Activated naive CD4-positive, alpha-beta T cell treated with anti-CD3 and anti-CD28 coated beads, Interleukin-2, amount 50 U/mL, for 72 hours (primary cell): ENCODE measurements around the gene CELF2. TPM values are rescaled to one million over a fixed set of nuclear protein-coding genes. Genes with fewer than 3 reads are reported as not detected.
A peak's percentile ranks its signal among the peaks of the same experiment; 100 is the strongest.

ENCODE experiments used
- ATAC-seq, 2 donors: fragments of 150-1000 bp; cut with Tn5 transposase; 2 replicates each; pipeline ENCODE4 v1.10.0; 2021; ENCODE audit warnings: mild to moderate bottlenecking in 2 of 2, moderate library complexity in 2 of 2
- DNase-seq, 2 donors: peaks; one replicate each; pipeline ENCODE4 v3.0.0; 2021 to 2022; ENCODE audit warnings: low spot score in 2 of 2
- H3K27ac Mint-ChIP-seq, 2 donors: one replicate each; pipeline ENCODE4 v1.8.0; 2022; ENCODE audit warnings: mild to moderate bottlenecking in 2 of 2, mixed read lengths in 2 of 2
- H3K36me3 Mint-ChIP-seq, 2 donors: one replicate each; pipeline ENCODE4 v1.8.0; 2022; ENCODE audit warnings: mixed read lengths in 2 of 2
- H3K9me3 Mint-ChIP-seq, 2 donors: one replicate each; pipeline ENCODE4 v1.8.0; 2022; ENCODE audit warnings: mixed read lengths in 2 of 2
- total RNA-seq, 2 donors: library from RNA; stranded (reverse); gene quantifications; one replicate each; pipeline ENCODE4 v1.2.3, GENCODE V29; 2022

Gene CELF2
- total RNA-seq, 2 donors from 2014 or later: 95.0 to 120 TPM

DNA sequence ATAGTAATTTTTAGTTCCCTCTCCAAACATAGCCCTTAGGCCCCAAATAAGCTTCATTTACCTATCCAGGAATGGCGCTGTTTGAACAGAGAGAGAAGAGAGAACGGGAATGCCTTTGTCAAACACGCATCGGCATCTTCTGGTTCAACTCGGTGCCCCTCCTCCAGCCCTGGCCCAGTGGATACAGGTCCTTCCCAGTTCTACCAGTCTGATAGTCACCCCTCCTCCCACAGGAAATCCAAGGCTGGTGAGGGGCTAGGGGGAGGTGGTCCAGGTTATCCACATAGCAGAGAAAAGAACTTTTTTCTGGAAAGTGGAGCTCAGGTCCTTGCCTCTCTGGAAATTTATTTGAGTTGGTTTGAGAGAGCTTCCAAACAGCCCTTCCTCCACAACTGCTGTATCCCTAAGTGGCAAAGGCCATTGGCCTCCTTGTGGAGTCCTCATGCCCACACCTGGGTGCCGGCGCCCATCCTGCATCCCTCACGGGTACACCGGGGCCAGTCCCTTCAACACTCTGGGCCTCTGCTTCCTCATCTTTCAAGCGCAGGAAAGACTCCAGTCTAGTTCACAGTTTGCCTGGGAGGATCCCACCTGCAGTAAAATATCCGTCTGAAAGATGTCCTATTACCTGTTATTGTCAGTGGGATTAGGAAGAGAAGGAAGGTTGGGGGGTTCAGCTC is 287.4 kb downstream of the CELF2 start:
- Mint-ChIP-seq H3K27ac (no peak overlapping the region), H3K36me3 (peaks cover 86 to 93% of the 10 kb centered on the region in 2 donors), H3K9me3 (peaks cover 3 to 47% of the 10 kb centered on the region in 2 donors)
- ATAC-seq: no peak
- no peak for DNase-seq

DNA sequence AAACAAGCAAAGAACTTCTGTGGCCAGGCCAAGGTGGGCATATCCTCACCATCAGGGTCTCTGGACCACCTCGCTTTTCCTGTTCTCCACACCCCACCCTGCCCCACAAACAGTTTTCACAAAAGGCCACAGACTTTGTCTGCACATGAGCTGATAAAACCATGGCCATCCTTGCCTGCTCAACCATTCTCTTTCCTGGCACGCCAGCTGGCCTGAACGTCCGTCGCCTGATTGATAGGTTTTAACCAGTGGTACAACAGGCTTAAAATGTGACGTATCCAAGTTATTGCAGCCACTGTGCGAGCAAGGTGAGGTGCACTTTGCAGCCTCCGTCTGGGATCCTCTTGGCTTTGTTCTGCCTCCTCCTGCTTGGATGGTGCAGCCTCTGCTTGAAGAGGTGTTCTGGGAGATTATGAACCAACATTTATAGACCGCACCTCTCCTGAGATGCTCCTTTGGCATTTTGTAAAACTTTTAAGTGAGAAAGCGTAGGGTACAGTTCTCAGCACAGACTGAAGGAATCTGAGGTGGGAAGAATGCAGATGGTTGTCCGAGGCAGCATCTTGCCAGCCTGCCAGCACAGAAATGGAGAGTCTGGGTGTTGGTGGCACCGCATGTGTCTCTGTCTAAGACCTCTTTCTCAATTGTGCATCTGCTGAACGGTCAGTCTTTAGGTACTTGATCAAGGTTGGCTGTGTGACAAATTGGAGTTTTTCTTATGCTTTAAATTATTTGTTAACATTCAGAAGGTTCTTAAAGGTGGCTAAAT is 288.3 kb downstream of the CELF2 start:
- Mint-ChIP-seq H3K9me3 (peaks cover 3 to 47% of the 10 kb centered on the region in 2 donors), H3K36me3 (peaks cover 78 to 95% of the 10 kb centered on the region in 2 donors), H3K27ac (peak overlapping the region in 1 of 2 donors; percentile 58)
- ATAC-seq (no peak), DNase-seq (no peak)

DNA sequence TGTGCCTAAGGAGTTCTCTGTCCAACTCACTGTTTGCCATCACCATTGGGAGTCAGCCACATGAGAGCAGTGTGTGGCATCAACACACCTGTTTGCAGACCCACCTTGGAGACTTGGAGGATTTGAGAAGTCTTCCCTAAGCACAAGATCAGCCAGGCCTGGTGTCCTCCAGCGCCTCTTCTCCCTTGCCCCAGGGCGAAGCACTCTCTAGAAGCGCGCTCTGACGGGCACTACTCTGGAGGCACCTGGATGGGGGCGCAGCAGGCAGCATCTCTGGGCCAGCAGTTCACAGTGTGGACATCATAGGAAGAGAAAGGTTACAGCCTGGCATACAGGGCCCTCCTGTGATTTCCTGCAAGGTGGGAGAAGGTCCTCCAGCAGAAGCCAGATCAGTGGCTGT is 289.3 kb downstream of the CELF2 start:
- Mint-ChIP-seq H3K27ac (no peak overlapping the region), H3K9me3 (peaks cover 3 to 53% of the 10 kb centered on the region in 2 donors), H3K36me3 (peaks cover 73 to 99% of the 10 kb centered on the region in 2 donors)
- ATAC-seq (peak in 1 of 2 donors; percentile 26), DNase-seq (no peak)

DNA sequence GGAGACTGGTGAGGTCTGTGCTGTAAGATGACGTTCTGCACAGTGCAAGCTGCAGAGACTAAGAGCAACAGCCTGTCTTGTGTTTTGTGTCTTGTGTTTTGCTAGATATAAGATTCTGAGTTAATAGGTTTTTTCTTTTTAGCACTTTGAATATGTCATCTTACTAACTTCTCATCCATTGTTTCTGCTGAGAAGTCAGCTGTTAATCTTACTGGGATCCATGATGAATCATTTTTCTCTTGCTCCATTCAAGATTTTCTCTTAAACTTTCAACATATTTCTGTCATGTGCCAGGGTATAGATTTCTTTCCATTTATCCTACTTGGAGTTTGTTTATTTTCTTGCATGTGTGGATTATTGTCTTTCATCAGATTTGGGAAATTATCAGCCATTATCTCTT is 290.3 kb downstream of the CELF2 start:
- DNase-seq (no peak), ATAC-seq (no peak)
- Mint-ChIP-seq H3K27ac (peak overlapping the region; percentile 31 to 52), H3K36me3 (peaks cover 64 to 99% of the 10 kb centered on the region in 2 donors), H3K9me3 (peaks cover 3 to 44% of the 10 kb centered on the region in 2 donors)

DNA sequence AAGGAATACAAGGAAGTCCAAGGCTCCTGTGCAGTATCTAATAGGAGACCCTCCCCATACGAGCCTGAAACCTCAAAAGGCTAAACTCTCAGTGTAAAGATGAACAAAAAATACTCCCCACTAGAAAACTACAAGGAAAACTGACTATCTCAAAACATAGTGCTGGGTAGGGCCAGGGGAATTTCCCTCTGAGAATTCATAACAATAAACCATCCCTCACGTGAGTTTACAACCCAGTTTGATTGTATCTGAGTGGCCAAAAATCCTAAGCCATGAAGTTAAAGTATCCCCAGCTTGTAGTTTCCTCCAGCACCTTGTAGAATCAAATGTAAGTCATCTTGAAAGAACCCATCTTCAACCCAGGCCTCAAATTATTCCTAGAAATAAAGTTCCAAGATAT is 293.4 kb downstream of the CELF2 start:
- H3K36me3 Mint-ChIP-seq: peaks cover 47 to 89% of the 10 kb centered on the region in 2 donors
- H3K9me3 Mint-ChIP-seq: peaks cover 0 to 31% of the 10 kb centered on the region in 2 donors
- no peak for ATAC-seq
- H3K27ac Mint-ChIP-seq: peak overlapping the region in 1 of 2 donors; percentile 53
- no peak for DNase-seq

DNA sequence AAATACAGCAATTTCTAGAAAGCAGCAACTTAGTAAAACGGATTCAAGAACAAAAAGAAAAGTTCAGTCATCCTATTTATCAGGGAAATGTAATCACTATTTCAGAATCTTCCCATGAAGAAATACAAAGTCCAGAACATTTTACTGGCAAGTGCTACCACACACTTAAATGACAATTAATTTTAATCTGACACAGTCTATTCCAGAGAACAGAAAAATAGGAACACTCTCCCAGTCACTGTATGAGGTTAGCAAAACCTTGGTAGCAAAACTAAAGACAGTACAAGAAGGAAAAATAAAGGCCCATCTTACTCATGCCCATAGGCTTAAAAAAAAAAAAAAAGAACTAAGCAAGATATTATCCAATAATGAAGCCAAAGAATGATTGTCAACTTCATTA is 295.8 kb downstream of the CELF2 start:
- Mint-ChIP-seq H3K27ac (peak overlapping the region in 1 of 2 donors; percentile 73), H3K9me3 (peaks cover 0 to 16% of the 10 kb centered on the region in 2 donors), H3K36me3 (peaks cover 29 to 77% of the 10 kb centered on the region in 2 donors)
- no peak for ATAC-seq
- no peak for DNase-seq

DNA sequence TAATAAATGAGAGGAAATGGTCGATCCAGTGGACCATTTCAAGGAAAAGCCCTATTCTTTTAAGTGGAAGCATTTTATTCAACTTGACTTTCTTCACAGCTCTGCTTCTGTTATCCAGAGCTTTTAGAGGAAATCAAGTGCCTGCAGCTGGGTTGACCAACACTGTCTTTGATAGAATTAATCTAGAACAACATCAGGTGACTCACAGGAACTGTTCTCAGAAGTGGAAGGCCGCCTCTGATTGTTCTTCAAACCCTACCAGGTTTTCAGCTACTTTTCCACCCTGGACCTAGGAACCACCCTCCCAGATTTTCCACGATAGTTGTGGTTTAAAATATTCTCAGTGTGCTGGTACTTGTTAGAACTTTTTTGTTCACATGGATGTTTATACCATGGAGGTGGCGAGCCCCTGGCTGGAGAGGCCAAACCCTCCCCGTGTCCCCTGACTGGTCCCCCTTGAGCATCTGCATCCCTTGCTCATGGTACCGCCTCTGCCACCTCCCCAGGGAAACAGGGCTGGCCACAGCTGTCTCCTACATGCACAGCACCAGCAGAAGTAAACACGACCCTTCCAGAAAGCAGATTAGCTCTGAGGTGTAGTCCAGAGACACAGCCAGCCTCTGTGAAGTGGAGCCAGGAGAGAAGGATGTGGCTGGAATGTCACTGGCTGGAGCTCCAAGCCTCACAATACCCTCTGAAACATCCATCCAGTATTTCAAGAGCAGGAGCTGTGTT is 300.4 kb downstream of the CELF2 start:
- Mint-ChIP-seq H3K27ac (peak overlapping the region; percentile 90 to 96), H3K36me3 (peaks cover 35 to 70% of the 10 kb centered on the region in 2 donors), H3K9me3 (peaks cover 0 to 5% of the 10 kb centered on the region in 2 donors)
- DNase-seq (no peak), ATAC-seq (peak in 1 of 2 donors; percentile 35)

DNA sequence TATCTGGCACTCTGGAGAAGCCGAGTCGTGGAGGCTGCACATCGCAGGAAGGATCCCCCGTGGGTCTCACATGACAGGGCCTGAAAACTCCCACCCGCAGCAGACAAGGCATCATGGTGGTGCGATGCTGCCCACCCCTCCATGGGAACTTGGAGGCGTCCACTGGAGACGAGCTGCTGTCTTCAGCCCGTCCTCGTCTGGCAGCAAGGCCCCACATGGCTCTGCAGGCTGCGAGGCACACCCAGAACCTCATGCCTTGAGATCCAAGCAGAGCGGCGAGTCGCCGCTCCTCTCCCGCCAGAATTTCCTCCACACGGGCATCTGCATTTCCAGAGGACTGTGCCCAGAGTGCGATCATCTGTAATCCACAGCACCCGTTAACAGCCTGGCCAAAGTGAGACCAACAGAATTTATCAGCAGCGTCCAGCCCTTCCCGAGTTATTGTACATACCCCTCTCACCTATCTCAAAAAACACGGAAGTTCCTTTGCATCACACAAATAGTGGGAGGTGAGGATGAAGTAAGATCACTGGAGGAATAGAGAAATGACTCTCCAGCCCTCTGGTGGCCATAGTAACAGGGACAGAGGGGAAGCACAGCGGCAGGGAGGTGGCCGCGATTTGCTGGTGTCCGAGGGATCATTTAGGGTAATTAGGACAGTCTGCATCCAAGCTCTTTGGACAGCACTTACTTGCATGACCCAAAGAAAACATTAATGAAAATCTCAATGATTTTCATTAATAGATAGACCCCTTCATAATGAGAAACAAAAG is 301.3 kb downstream of the CELF2 start:
- peaks cover 35 to 73% of the 10 kb centered on the region in 2 donors for H3K36me3 Mint-ChIP-seq
- peaks cover 0 to 5% of the 10 kb centered on the region in 2 donors for H3K9me3 Mint-ChIP-seq
- DNase-seq (no peak), ATAC-seq (no peak)
- peak overlapping the region; percentile 90 to 96 for H3K27ac Mint-ChIP-seq

DNA sequence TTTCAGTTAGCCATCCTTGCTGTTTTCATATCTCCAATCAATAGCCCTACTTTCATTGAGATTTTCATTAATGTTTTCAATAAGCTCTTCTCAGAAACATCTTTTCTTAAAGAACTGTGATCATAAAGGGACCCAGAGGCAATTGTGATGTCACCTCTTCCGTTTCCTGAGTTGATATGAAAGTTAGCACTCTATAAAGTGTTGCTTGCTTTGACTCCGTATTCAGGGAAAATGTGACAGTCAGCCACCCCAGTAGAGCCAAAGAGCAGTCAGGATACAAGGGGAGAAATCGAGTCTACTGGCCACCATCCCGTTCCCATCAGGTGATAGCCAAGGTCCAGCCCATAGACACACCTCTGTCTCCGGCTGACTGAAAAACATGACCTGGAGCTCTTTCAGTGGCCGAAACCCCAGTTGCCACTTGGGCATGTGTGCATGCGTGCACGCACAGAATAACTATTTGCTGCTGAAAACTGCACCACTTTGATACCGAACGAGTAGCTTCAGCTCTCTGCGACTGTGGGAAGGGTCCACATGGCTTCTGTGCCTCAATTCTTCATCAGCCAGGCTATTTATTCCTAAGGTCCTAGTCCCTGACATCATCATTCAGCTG is 302.4 kb downstream of the CELF2 start:
- Mint-ChIP-seq H3K9me3 (peaks cover 0 to 5% of the 10 kb centered on the region in 2 donors), H3K36me3 (peaks cover 34 to 76% of the 10 kb centered on the region in 2 donors), H3K27ac (peak overlapping the region; percentile 90 to 96)
- no peak for DNase-seq
- ATAC-seq: peak; percentile 55 to 66

DNA sequence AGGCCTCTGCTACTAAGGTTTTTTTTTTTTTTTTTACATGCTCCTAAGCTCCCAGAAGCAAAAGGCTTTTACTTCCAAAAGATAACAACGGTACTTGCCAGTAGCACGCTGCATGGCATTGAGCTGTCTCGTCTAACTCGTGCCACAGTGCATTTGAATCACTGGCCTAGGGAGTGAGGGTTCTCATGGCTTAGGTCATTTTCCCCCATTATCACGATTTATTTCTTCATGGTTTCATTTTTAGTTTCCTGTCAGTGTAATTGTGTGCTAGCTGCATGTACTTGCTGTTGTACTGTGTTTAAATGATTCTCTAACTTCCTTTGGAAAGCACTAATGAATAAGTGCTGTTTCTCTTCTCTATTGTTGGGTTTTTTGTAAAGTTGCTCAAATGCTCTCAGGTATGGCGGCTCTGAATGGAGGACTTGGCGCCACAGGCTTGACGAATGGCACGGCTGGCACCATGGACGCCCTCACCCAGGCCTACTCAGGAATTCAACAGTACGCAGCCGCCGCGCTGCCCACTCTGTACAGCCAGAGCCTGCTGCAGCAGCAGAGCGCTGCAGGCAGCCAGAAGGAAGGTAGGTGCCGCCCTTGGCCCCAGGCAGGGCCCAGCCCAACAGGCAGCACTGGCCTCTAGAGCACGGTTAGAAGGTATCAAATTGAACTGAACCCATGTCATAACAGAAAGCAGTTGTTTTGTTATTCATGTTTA is 303.3 kb downstream of the CELF2 start:
- peaks cover 0 to 5% of the 10 kb centered on the region in 2 donors for H3K9me3 Mint-ChIP-seq
- H3K27ac Mint-ChIP-seq: peak overlapping the region; percentile 90 to 96
- H3K36me3 Mint-ChIP-seq: peaks cover 33 to 81% of the 10 kb centered on the region in 2 donors
- no peak for DNase-seq
- ATAC-seq: peak; percentile 17 to 25

DNA sequence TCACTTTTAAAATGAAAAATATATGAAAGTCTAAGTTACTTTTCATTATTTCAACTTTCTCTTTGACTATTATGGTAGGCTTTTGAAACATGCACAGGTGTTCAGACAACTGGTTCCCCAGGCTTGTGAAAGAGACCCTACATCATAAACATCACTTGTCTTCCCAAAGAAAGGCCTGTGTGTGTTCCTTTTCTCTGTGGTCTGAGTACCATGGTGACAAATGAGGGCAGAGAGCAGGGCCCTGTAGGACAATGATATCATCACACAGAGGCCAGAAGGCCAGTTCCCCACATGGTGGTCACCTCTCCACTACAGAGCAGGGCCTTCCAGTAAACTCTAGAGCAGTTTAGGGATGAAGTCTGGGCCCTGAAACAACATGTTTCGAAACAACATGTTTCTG is 305.0 kb downstream of the CELF2 start:
- Mint-ChIP-seq H3K36me3 (peaks cover 32 to 73% of the 10 kb centered on the region in 2 donors), H3K27ac (peak overlapping the region; percentile 64 to 96), H3K9me3 (peaks cover 0 to 5% of the 10 kb centered on the region in 2 donors)
- DNase-seq (no peak), ATAC-seq (peak; percentile 58 to 62)

DNA sequence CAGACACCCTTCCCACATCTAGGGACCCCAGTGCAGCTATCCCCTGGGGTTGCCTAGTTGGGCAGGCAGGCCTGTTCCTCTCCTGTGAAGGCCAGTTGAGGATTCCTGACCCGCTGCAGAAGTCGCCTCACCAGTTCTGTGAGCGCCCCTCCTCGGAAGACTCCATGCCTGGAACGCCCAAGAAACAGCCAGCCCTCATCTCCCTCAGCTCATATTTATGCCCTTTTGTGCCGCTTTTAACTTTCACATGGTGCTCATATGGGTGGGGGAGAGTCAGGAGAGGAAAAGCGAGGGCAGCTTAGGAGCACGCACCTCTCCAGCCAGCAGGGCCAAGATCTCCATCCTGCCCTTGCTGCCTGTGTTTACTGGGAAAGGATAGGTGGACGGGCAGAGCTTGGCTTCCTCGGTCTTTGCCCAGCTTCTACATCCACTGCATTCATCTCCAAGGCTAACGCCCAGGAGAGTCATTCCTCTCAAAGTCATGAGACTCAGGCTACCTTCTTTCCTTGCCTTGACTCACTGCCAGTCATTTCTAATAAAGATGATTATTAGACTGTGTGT is 307.2 kb downstream of the CELF2 start:
- Mint-ChIP-seq H3K27ac (peak overlapping the region; percentile 64 to 67), H3K36me3 (peaks cover 23 to 65% of the 10 kb centered on the region in 2 donors), H3K9me3 (no peaks in the 10 kb centered on the region)
- ATAC-seq (no peak), DNase-seq (no peak)

DNA sequence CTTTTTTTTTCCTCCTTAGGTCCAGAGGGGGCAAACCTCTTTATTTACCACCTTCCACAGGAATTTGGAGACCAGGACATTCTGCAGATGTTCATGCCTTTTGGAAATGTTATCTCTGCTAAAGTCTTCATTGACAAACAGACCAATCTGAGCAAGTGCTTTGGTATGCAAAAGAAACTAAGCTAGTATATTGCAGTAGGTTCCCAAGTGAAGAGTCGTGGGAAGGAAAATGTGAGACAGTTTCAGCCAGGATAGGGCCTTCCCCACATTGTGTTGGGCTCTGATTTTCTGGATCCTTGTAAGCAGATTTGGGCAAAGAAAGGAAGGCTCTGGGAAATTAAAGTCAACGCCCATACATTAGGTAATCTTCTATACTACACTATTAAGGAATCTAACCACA is 308.1 kb downstream of the CELF2 start:
- Mint-ChIP-seq H3K36me3 (peaks cover 27 to 64% of the 10 kb centered on the region in 2 donors), H3K27ac (peak overlapping the region; percentile 53 to 64), H3K9me3 (no peaks in the 10 kb centered on the region)
- ATAC-seq: no peak
- no peak for DNase-seq

DNA sequence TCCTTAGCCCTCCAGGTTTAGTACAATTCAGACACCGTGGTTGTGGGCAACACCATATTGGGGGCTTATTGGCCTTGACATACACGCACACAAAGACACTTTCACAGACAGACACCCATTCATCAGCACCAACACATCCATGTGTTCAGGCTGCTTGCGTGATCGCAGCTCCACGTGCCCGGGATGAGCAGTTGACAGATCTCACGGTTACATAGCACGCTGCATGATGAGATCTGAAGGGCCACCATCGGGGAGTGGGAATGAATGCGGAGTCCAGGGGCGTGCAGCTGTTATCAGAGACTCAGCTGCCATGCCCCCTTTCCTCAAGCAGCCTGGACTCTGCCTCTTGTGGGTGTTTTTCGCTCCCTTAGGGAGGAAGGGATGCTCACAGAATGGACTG is 308.6 kb downstream of the CELF2 start:
- DNase-seq: no peak
- H3K27ac Mint-ChIP-seq: peak overlapping the region; percentile 53 to 64
- no peak for ATAC-seq
- peaks cover 23 to 61% of the 10 kb centered on the region in 2 donors for H3K36me3 Mint-ChIP-seq
- no peaks in the 10 kb centered on the region for H3K9me3 Mint-ChIP-seq
